Osteocyte (in vitro differentiated cells): ENCODE data around the gene SPATC1L. TPM values are rescaled to one million over a fixed set of nuclear protein-coding genes. Genes with fewer than 3 reads are reported as not detected.

Experiments
- DNase-seq: peaks from one replicate; pipeline ENCODE4 v3.0.0; 2021; ENCODE audit warnings: mixed read lengths; ENCODE audit not compliant: unreplicated experiment; ENCODE audit errors: extremely low spot score
- H3K27ac Mint-ChIP-seq: one replicate; pipeline ENCODE4 v1.8.0; 2021; ENCODE audit warnings: mild to moderate bottlenecking, mixed read lengths; ENCODE audit not compliant: unreplicated experiment
- H3K27me3 Mint-ChIP-seq: one replicate; pipeline ENCODE4 v1.8.0; 2021; ENCODE audit warnings: mixed read lengths; ENCODE audit not compliant: unreplicated experiment
- H3K36me3 Mint-ChIP-seq: one replicate; pipeline ENCODE4 v1.8.0; 2021; ENCODE audit warnings: mixed read lengths; ENCODE audit not compliant: unreplicated experiment
- H3K4me1 Mint-ChIP-seq: one replicate; pipeline ENCODE4 v1.8.0; 2021; ENCODE audit warnings: mixed read lengths; ENCODE audit not compliant: unreplicated experiment
- H3K4me3 Mint-ChIP-seq: one replicate; pipeline ENCODE4 v1.8.0; 2021; ENCODE audit warnings: mild to moderate bottlenecking, moderate library complexity, mixed read lengths; ENCODE audit not compliant: unreplicated experiment
- H3K9me3 Mint-ChIP-seq: one replicate; pipeline ENCODE4 v1.8.0; 2021; ENCODE audit warnings: mixed read lengths; ENCODE audit not compliant: unreplicated experiment
- CTCF ChIP-seq: fragments of 200-600 bp; sonication (generic); IDR thresholded peaks from 2 replicates; pipeline ENCODE4 v1.5.0; 2021; ENCODE audit warnings: antibody characterized with exemption, mild to moderate bottlenecking, moderate library complexity
- total RNA-seq: library from RNA; stranded (reverse); gene quantifications from 2 replicates; pipeline ENCODE4 v1.2.1, GENCODE V29; 2021

Gene SPATC1L
- total RNA-seq, 1 donor from 2014 or later, result 18.9 TPM

DNA sequence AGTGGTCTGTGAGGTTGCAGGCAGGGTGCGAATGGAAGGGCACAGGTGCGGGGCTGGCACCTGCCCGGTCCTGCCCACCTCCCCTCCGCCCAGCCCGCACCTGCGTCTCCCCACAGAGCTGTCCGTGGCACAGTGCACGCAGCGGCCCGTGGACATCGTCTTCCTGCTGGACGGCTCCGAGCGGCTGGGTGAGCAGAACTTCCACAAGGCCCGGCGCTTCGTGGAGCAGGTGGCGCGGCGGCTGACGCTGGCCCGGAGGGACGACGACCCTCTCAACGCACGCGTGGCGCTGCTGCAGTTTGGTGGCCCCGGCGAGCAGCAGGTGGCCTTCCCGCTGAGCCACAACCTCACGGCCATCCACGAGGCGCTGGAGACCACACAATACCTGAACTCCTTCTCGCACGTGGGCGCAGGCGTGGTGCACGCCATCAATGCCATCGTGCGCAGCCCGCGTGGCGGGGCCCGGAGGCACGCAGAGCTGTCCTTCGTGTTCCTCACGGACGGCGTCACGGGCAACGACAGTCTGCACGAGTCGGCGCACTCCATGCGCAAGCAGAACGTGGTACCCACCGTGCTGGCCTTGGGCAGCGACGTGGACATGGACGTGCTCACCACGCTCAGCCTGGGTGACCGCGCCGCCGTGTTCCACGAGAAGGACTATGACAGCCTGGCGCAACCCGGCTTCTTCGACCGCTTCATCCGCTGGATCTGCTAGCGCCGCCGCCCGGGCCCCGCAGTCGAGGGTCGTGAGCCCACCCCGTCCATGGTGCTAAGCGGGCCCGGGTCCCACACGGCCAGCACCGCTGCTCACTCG, 52.2 kb downstream of the SPATC1L start:
- Mint-ChIP-seq H3K4me3 (no peak overlapping the region), H3K36me3 (peaks cover 8% of the 10 kb centered on the region), H3K4me1 (no peaks in the 10 kb centered on the region), H3K27ac (no peak overlapping the region), H3K9me3 (no peaks in the 10 kb centered on the region), H3K27me3 (no peaks in the 10 kb centered on the region)
- TF ChIP-seq CTCF, result no peak
- DNase-seq, result no peak

- peaks cover 8% of the 10 kb centered on the region for H3K36me3 Mint-ChIP-seq
These were observed 52.7 kb downstream of the SPATC1L start for GRCh38 chr21:46131588-46131837.

DNA sequence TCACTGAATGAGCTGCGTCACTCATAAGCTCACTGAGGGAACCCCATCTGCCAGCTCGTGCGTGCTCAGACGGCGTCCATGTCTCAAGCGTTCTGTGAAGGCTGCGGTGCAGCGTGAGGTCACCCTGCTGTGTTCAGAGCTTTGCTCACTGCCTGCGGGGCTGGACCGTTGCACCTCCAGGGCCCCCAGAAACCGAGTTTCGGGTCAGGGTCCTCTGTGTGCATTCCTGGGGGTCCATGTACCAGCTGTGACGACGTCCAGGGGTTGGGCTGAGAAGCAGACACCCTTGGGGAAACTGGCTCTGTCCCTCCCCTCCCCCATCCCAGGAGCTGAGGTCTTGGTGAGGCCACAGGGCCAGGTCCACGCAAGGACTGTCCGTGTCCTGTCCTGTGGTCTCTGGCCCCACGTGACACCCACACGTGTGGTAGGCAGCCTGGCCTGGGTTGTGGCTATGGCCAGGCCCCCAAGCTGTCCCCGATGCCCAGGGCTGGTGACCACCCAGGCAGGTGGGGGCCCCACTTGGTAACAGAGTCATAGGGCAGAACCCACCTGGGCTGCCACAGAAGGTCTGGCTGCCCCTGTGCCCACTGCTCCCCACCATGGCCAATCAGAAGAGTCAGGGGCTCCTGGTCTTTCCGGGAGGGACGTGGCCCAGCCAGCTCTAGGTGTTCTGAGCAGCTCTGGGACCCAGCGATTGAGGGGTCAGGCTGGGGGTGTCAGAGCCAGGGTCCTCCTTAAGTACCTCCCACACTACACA, 53.2 kb downstream of the SPATC1L start:
- Mint-ChIP-seq H3K4me1 (no peaks in the 10 kb centered on the region), H3K27me3 (no peaks in the 10 kb centered on the region)

More at GRCh38 chr21:46131588-46131837, 52.7 kb downstream of the SPATC1L start:
- Mint-ChIP-seq H3K27me3 (no peaks in the 10 kb centered on the region), H3K9me3 (no peaks in the 10 kb centered on the region), H3K4me1 (no peaks in the 10 kb centered on the region), H3K4me3 (no peak overlapping the region), H3K27ac (peak overlapping the region; percentile 10)
- TF ChIP-seq CTCF, result no peak
- no peak for DNase-seq

DNA sequence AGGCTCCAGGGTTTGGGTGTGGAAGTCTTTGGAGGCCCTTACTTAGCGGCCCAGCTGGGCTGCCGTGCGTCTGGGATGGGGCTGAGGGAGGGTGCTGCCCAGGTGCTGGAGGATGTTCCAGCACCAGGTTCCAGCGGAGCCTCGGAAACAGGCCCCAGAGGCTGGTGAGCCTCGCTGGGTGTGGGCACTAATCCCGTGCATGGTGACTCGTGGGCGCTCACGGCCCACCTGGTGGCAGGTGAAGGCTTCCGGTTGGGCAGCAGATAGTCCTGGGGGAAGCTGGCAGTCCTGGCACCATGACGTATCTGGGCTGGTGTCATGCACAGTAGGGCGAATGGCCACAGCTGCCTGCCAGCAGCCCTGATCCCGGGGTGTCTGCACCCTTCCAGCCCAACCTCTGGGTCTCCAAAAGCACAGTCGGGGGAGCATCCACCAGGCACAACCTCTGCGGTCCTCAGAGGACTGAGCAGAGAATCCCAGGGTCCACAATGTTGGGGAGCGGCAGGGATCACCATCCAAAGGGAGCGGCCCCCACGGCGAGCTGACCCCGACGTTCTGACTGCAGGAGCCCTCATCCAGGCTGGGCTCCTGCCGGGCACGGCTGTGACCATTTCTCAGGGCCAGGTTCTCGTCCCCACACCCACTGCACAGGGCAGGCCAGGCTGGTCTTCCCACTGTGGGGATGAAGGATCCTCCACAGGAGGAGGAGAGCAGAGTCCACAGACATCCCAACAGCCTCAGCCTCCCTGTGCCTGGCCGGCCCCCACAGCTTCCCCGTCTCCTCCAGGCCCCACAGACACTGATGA, 54.2 kb downstream of the SPATC1L start:
- Mint-ChIP-seq H3K27ac (peak overlapping the region; percentile 23), H3K9me3 (no peaks in the 10 kb centered on the region)
- no peak for DNase-seq

More for the DNA sequence above, 53.2 kb downstream of the SPATC1L start:
- Mint-ChIP-seq H3K36me3 (peaks cover 11% of the 10 kb centered on the region), H3K4me3 (no peak overlapping the region), H3K27ac (peak overlapping the region; percentile 10), H3K9me3 (no peaks in the 10 kb centered on the region)
- DNase-seq, result no peak
- TF ChIP-seq CTCF, result no peak

More for the DNA sequence above, 54.2 kb downstream of the SPATC1L start:
- no peak for TF ChIP-seq CTCF
- Mint-ChIP-seq H3K36me3 (peaks cover 11% of the 10 kb centered on the region), H3K4me1 (no peaks in the 10 kb centered on the region), H3K4me3 (no peak overlapping the region), H3K27me3 (no peaks in the 10 kb centered on the region)
